ENCODE data around the gene MRPL28. TPM values are rescaled to one million over a fixed set of nuclear protein-coding genes. Genes with fewer than 3 reads are reported as not detected.
A peak's percentile ranks its signal among the peaks of the same experiment; 100 is the strongest.
"Not testable (repeated sequence)": the region's sequence is repeated elsewhere in the genome, so short reads cannot be mapped to it uniquely, and the experiment has no call there.

MRPL28 gene
- total RNA-seq, 2 experiments from 2014 or later, result 89.3 to 94.8 TPM

DNA sequence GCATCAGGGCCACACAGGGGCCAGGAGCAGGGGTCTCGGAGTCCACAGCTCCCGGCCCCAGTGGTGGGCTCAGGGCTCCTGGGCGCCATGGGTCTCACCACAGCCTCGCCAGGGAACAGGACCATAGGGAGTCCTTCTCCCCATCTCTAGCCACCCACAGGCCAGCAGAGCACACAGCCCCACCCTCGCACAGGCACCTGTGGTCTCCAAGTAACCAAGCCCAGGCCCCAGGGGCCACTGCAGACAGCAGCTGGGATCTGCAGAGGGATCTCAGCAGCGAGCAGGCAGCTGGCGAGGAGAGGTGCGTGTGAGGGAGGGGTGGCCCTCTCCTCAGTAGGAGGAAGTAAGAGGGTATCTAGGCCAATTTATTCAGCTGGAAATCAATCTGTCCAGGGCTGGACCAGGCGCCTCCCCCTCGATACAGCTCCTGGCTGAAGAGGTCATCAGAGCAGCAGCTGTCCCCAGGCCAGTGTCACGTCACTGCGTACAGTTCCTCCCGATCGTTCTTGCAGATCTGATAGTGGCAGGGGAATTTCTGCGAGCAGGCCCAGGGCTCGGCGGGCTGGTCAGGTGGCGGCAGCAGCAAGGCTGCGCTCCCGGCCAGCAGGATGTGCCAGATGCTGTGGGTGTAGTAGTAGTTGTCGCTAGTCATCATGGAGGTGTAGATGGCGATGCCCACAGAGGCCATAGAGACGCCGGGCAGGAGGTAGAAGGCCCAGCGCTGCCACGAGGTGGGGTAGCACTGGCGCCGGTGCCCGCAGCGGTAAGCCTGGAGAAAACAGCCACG, 1.4 kb upstream of the MRPL28 start:
- Mint-ChIP-seq H3K27ac (no peak overlapping the region), H3K27me3 (no peaks in the 10 kb centered on the region), H3K4me3 (no peak overlapping the region), H3K9me3 (no peaks in the 10 kb centered on the region), H3K36me3 (peaks cover 2% of the 10 kb centered on the region), H3K4me1 (peaks cover 10% of the 10 kb centered on the region)
- DNase-seq, result no peak

DNA sequence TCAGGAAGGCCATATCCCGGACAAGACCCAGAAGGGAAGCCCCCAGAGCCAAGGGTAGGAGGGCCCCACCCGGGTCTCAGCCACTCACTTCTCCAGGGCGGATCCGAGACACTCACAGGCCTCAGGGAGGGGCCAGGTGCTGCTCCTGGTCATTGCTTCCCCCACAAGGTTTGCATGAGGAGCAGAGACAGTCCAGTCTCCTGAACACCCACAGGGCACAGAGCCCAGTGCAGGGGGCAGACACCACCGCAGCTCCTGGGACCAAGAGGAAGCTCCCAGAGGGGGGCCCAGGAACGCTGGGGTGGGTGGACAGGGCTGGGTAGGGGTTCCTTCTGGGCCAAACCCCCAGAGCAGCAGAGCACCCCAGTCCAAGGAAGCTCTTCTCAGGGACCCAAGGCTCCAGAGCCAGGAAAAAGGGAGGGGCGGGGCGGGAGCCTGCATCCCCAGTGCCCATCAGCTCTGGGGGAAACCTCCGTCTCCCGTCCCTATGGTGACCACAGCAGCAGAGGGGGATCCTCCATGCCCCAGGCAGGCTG, 709 bp upstream of the MRPL28 start:
- Mint-ChIP-seq H3K27me3 (no peaks in the 10 kb centered on the region), H3K4me1 (peaks cover 10% of the 10 kb centered on the region), H3K9me3 (no peaks in the 10 kb centered on the region), H3K36me3 (peaks cover 2% of the 10 kb centered on the region), H3K27ac (peak overlapping the region; percentile 89), H3K4me3 (peak overlapping the region; percentile 90)
- DNase-seq, result no peak

DNA sequence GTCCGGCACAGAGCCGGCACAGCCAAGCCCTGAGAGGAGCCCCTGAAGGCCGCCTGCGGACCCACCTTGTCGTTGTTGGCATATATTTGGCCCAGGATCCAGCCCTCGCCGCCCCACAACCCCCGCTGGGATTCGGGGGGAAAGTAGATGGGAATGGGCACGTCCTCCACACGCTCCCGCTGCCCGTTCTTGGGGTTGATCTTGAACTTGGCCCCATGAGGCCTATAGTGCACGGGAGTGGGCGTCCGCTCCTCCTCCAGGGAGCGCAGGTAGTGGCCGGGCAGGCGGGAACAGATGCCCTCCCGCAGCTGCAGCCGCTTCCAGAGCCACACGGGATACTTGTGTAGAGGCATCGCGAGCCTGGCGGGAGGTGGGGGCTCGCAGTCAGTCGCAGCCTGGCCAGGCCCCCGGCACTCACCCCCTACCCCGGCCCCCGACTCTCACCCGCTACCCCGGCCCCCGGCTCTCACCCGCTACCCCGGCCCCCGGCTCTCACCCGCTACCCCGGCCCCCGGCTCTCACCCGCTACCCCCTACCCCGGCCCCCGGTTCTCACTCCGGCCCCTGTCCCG, 387 bp downstream of the MRPL28 start:
- peak overlapping the region; percentile 25 for H3K27ac Mint-ChIP-seq
- H3K4me3 Mint-ChIP-seq, result peak overlapping the region; percentile 68
- peaks cover 10% of the 10 kb centered on the region for H3K4me1 Mint-ChIP-seq
- H3K9me3 Mint-ChIP-seq, result no peaks in the 10 kb centered on the region
- no peak for DNase-seq
- H3K27me3 Mint-ChIP-seq, result no peaks in the 10 kb centered on the region
- H3K36me3 Mint-ChIP-seq, result peaks cover 3% of the 10 kb centered on the region

GRCh38 chr16:369275-369865, 968 bp downstream of the MRPL28 start:
- Mint-ChIP-seq H3K27ac (peak overlapping the region; percentile 25), H3K36me3 (peaks cover 3% of the 10 kb centered on the region), H3K9me3 (no peaks in the 10 kb centered on the region), H3K4me1 (peaks cover 10% of the 10 kb centered on the region), H3K4me3 (peak overlapping the region; percentile 68), H3K27me3 (no peaks in the 10 kb centered on the region)
- no peak for DNase-seq

DNA sequence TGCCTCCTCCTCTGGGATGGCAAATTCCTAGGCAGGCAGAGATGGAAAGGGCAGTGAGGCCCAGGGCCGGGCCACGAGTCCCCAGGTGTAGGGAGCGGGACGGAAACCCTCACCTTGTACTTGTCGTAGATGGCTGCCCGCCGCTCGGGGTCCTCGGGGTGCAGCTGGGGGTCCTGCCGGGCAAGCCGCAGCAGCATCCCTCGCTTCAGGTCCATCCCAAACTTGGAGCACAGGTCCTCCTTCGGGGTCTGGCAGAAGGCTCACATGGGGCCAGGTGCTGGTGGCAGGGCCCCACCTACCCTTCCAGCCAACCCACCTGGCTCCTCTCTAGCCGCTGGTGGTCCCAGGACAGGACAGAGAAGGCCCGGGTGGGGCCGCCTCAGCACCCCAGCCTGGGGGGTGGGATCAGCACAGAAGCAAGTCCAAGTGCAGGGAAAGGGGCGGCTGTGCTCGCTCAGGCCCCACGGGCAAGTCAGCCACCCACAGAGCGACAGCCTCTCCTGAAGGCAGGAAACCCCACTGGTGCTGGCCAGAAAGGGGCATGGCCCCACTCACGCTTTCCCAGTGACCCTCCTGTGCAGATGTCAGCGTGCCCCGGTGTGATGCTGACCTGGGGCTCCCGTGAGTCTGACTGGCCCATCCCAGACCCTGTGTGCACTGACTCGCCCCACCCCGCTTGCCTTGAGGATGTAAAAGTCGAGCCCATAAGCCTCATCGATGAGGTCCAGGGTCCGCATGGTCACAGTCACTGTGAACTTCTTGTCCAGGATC, 1.8 kb downstream of the MRPL28 start:
- no peak overlapping the region for H3K4me3 Mint-ChIP-seq
- H3K4me1 Mint-ChIP-seq, result peaks cover 10% of the 10 kb centered on the region
- DNase-seq, result no peak
- H3K9me3 Mint-ChIP-seq, result no peaks in the 10 kb centered on the region
- H3K27me3 Mint-ChIP-seq, result peaks cover 2% of the 10 kb centered on the region
- no peak overlapping the region for H3K27ac Mint-ChIP-seq
- H3K36me3 Mint-ChIP-seq, result peaks cover 3% of the 10 kb centered on the region

DNA sequence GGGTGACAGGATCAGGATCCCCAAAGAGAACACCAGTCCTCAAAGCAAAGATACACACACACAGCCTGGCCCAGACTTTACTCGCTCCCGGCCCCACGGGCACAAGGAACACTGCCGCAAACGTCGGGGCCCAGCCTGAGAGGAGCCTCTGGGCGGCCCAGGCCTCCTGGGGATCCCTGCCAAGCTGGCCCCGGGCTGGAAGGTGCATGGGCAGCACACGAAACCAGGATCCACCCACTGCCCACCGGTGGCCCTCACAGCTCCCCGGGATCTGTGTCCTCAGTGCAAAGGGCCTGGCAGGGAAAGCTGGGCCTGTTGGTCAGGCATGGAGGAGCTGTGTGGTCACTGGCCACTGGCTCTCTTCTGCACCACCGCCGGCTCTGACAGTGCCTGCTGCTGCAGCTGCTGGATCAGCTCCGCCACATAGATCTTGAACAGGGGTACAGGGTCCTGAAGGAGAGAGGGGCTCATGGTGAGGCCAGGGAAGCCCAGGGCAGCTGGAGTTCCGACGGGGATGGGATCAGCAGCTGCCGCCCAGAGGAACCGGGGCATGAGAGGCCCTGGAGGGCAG, 2.9 kb downstream of the MRPL28 start:
- Mint-ChIP-seq H3K36me3 (peaks cover 3% of the 10 kb centered on the region), H3K4me3 (no peak overlapping the region), H3K9me3 (no peaks in the 10 kb centered on the region), H3K27me3 (peaks cover 5% of the 10 kb centered on the region), H3K27ac (no peak overlapping the region), H3K4me1 (peaks cover 11% of the 10 kb centered on the region)
- DNase-seq, result no peak

DNA sequence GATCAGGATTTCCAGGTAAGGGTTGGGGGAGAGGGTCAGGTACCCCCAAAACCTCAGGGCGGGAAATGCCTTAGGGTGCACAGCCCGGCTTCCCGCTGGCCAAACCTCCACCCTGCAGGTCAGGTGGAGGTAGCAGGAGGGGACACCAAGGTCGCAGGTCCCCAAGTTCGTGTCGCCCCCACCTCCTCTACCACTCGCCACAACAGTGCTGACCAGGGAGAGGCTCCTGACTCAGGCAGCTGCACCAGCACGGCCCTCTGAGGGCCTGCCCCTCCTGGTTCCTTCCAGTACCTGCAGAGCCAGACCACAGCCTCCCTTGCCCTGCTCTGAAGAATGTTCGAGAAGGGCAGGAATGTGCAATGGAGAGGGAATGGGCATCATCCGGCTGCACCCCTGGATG, 3.9 kb downstream of the MRPL28 start:
- Mint-ChIP-seq H3K27ac (no peak overlapping the region), H3K4me1 (peaks cover 15% of the 10 kb centered on the region), H3K36me3 (peaks cover 3% of the 10 kb centered on the region), H3K9me3 (no peaks in the 10 kb centered on the region), H3K27me3 (peaks cover 5% of the 10 kb centered on the region), H3K4me3 (no peak overlapping the region)
- DNase-seq, result no peak

- H3K4me3 Mint-ChIP-seq, result no peak overlapping the region
- no peaks in the 10 kb centered on the region for H3K9me3 Mint-ChIP-seq
- DNase-seq, result no peak
- peaks cover 1% of the 10 kb centered on the region for H3K36me3 Mint-ChIP-seq
- no peak overlapping the region for H3K27ac Mint-ChIP-seq
- H3K27me3 Mint-ChIP-seq, result peaks cover 5% of the 10 kb centered on the region
- peaks cover 8% of the 10 kb centered on the region for H3K4me1 Mint-ChIP-seq
These were observed 5.5 kb downstream of the MRPL28 start for GRCh38 chr16:364595-365491.

DNA sequence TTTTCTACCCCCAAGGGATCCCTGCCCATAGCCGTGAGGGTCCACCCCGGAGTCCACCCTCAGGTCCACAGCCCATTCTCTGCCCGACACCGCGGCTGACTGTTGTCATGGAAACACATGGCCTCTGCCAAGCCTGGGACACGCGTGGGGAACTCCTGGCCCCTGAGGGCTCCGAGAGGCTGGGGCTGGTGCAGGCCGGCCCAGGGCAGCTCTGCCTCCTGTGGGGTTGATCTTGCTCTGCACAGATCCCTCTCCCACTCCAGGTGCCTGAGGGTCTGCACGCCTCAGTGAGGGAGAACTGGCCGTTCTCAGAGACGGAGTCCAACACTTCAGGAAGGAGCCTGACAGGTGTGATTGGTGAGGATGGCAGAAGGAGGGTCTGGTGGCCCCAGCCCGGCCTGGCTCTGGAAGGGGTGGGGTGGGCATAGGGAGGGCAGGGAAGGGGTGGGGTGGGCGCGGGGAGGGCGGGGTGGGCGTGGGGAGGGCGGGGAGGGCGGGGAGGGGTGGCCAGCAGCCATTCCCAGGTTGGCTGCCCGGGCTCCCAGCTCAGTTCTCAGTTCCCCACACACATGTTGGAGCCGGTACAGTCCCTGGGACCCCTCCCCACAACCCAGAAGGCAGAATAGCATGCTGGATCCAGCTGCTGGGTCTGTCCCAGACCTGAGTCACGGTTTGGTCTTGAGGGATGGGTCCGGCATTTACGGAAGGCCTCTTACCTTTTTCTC, 6.4 kb downstream of the MRPL28 start:
- H3K27me3 Mint-ChIP-seq, result peaks cover 5% of the 10 kb centered on the region
- H3K4me1 Mint-ChIP-seq, result peaks cover 5% of the 10 kb centered on the region
- H3K9me3 Mint-ChIP-seq, result no peaks in the 10 kb centered on the region
- no peak overlapping the region for H3K27ac Mint-ChIP-seq
- H3K4me3 Mint-ChIP-seq, result no peak overlapping the region
- DNase-seq, result no peak
- H3K36me3 Mint-ChIP-seq, result peaks cover 1% of the 10 kb centered on the region

DNA sequence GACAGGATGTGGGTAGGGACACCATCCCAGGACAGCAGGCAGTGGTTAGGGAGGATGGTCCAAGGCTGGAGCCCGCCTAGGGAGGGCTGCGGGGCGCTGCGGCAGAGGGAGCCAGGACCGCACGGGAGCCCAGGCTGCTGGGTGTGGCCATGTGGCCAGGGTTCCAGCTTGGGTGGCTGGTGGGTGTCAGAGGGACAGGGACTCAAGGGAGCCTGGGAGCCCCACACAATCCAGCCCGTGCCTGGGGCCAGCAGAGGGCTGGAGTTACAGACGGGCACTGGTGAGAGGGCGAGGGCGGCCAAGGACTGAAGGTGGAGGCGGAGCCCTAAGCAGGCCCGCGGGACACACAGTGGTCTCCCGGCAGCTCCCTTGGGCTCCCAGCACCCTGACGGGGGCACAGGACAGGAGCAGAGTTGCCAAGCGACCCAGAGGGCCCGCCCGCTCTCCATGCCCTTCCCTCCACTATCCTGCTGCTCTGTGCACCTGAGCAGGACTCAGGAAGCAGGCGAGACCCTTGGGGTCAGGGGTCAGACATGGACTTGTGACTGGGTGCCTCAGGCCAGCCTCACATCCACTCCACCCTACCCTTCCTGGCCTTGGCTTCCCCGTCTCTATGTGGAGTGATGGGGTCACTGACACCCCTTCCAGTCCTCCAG, 7.1 kb downstream of the MRPL28 start:
- H3K4me3 Mint-ChIP-seq, result no peak overlapping the region
- DNase-seq, result no peak

DNA sequence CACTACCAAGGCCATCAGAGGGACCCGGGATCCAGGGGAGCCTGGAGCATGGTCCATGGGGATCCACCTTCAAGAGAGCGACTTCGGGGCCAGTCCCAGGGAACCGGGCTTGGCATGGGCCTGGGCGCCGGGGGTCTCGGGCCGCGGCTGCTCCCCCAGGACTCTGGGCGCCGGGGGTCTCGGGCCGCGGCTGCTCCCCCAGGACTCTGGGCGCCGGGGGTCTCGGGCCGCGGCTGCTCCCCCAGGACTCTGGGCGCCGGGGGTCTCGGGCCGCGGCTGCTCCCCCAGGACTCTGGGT, 7.7 kb downstream of the MRPL28 start:
- not testable (repeated sequence) for H3K9me3 Mint-ChIP-seq, H3K27me3 Mint-ChIP-seq, H3K4me3 Mint-ChIP-seq, H3K4me1 Mint-ChIP-seq, DNase-seq, H3K27ac Mint-ChIP-seq, H3K36me3 Mint-ChIP-seq

More for the DNA sequence above, 7.1 kb downstream of the MRPL28 start:
- no peaks in the 10 kb centered on the region for H3K9me3 Mint-ChIP-seq
- peaks cover 5% of the 10 kb centered on the region for H3K4me1 Mint-ChIP-seq
- peaks cover 5% of the 10 kb centered on the region for H3K27me3 Mint-ChIP-seq
- H3K36me3 Mint-ChIP-seq, result peaks cover 1% of the 10 kb centered on the region
- no peak overlapping the region for H3K27ac Mint-ChIP-seq

DNA sequence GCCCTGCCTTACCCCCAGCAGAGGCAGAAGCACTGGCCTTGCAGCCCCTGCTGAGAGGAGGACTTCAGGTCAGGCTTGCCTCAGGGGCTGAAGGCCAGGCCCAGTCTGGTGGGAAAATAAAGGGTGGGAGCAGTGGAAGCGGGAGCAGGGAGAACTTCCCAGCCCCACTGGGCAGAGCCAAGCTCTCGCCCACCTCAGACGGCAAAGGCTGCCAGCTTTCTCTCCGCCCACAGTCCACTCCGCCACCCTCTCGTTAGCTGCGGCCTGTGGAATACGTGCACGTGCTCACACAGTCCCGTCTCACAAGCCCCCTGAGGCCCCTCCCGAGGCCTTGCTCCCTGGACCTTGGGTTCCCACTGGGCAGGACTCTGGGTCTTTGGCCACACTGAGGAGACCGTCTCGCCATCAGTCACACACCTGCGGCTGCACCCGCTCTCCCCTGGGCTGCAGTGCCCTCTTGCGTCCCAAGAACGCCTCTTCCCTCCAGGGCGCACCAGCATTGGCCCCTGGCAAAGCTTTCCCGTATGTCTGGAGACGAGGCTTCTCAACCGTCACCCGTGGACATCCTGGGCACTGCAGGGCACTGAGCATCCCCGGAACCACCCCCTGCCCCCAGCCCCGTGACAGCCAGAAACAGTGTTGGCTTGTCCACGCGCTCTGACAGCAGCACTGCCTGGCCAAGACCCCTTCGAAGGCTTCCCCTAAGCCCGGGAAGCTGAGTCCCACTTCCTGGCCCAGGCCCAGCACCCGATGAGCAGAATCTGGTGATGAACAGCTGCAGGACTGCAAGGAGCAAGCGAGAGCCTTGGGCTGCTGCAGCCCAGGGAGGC, 8.3 kb downstream of the MRPL28 start:
- no peak overlapping the region for H3K27ac Mint-ChIP-seq
- peaks cover 5% of the 10 kb centered on the region for H3K4me1 Mint-ChIP-seq
- peak overlapping the region; percentile 10 for H3K4me3 Mint-ChIP-seq
- H3K9me3 Mint-ChIP-seq, result no peaks in the 10 kb centered on the region
- H3K36me3 Mint-ChIP-seq, result peaks cover 1% of the 10 kb centered on the region
- peak; percentile 68 for DNase-seq
- H3K27me3 Mint-ChIP-seq, result peaks cover 5% of the 10 kb centered on the region

All from activated naive CD8-positive, alpha-beta T cell treated with anti-CD3 and anti-CD28 coated beads for 36 hours (primary cell).